NCI-H82 treated with DMSO at 0.1 percent for 48 hours (cell line): ENCODE results near the gene ABCA1.
A peak's percentile ranks its signal among the peaks of the same experiment; 100 is the strongest.
"Not testable (repeated sequence)": the region's sequence is repeated elsewhere in the genome, so short reads cannot be mapped to it uniquely, and the experiment has no call there.

Source experiments
- DNase-seq: peaks from one replicate; lab custom pipeline; 2025; ENCODE audit not compliant: unreplicated experiment; lab: John Stamatoyannopoulos, UW

Gene ABCA1

GRCh38 chr9:104875320-104875719 is 52.6 kb downstream of the ABCA1 start:
- DNase-seq, result no peak

GRCh38 chr9:104873489-104873850 is 54.5 kb downstream of the ABCA1 start:
- no peak for DNase-seq

- DNase-seq, result no peak
Measured at GRCh38 chr9:104872656-104873488, 55.1 kb downstream of the ABCA1 start.

- no peak for DNase-seq
Measured at GRCh38 chr9:104871961-104872527, 55.9 kb downstream of the ABCA1 start.

- DNase-seq, result no peak
Measured at GRCh38 chr9:104869811-104870210, 58.1 kb downstream of the ABCA1 start.

GRCh38 chr9:104868687-104869404 is 59.1 kb downstream of the ABCA1 start:
- peak; percentile 22 for DNase-seq

GRCh38 chr9:104868303-104868686 is 59.7 kb downstream of the ABCA1 start:
- no peak for DNase-seq

GRCh38 chr9:104866191-104866590 is 61.8 kb downstream of the ABCA1 start:
- DNase-seq, result no peak

- DNase-seq, result no peak
Measured at GRCh38 chr9:104864675-104865104, 63.3 kb downstream of the ABCA1 start.

- DNase-seq, result peak; percentile 96
Measured at GRCh38 chr9:104863180-104863883, 64.6 kb downstream of the ABCA1 start.

- no peak for DNase-seq
Measured at GRCh38 chr9:104861397-104861796, 66.6 kb downstream of the ABCA1 start.

GRCh38 chr9:104860263-104860662 is 67.7 kb downstream of the ABCA1 start:
- no peak for DNase-seq

GRCh38 chr9:104858846-104859245 is 69.1 kb downstream of the ABCA1 start:
- no peak for DNase-seq

GRCh38 chr9:104858271-104858670 is 69.7 kb downstream of the ABCA1 start:
- no peak for DNase-seq

- DNase-seq, result peak; percentile 21
Measured at GRCh38 chr9:104856413-104856941, 71.5 kb downstream of the ABCA1 start.

- no peak for DNase-seq
Measured at GRCh38 chr9:104855807-104856206, 72.1 kb downstream of the ABCA1 start.

- DNase-seq, result not testable (repeated sequence)
Measured at GRCh38 chr9:104855258-104855657, 72.7 kb downstream of the ABCA1 start.

- DNase-seq, result no peak
Measured at GRCh38 chr9:104854613-104855012, 73.3 kb downstream of the ABCA1 start.

GRCh38 chr9:104853683-104854082 is 74.3 kb downstream of the ABCA1 start:
- no peak for DNase-seq

GRCh38 chr9:104853159-104853558 is 74.8 kb downstream of the ABCA1 start:
- DNase-seq, result no peak

GRCh38 chr9:104851546-104851920 is 76.4 kb downstream of the ABCA1 start:
- DNase-seq, result no peak
